Subcutaneous adipose tissue (tissue), 4 donors: ENCODE data around the gene NKX3-2. TPM values are rescaled to one million over a fixed set of nuclear protein-coding genes. Genes with fewer than 3 reads are reported as not detected.

Experiments
- CTCF ChIP-seq: fragments of 450-650 bp; IDR thresholded peaks from one replicate; pipeline ENCODE4 v1.5.1; 2016; ENCODE audit warnings: low read depth, mild to moderate bottlenecking, control low read depth, antibody characterized with exemption, moderate library complexity
- total RNA-seq, 4 donors: library from RNA; depleted of rRNA; stranded (reverse); fragments of >200 nt; gene quantifications; one replicate each; pipeline ENCODE4 v1.1.0, GENCODE V29; 2016

Gene NKX3-2
- total RNA-seq, 4 donors from 2014 or later: 0.17 to 0.44 TPM; not detected in 2

- no peak for TF ChIP-seq CTCF
Measured at GRCh38 chr4:13539619-13540445, 4.5 kb downstream of the NKX3-2 start.

- no peak for TF ChIP-seq CTCF
Measured at GRCh38 chr4:13539047-13539618, 5.2 kb downstream of the NKX3-2 start.

GRCh38 chr4:13538427-13538973 lies 5.8 kb downstream of the NKX3-2 start:
- TF ChIP-seq CTCF: no peak

- no peak for TF ChIP-seq CTCF
Measured at GRCh38 chr4:13537832-13538177, 6.5 kb downstream of the NKX3-2 start.

GRCh38 chr4:13537011-13537831 lies 7.1 kb downstream of the NKX3-2 start:
- TF ChIP-seq CTCF: no peak

GRCh38 chr4:13536607-13537006 lies 7.7 kb downstream of the NKX3-2 start:
- TF ChIP-seq CTCF: no peak
